Measurements from ENCODE around the gene ZBTB42.

Gene ZBTB42

DNA sequence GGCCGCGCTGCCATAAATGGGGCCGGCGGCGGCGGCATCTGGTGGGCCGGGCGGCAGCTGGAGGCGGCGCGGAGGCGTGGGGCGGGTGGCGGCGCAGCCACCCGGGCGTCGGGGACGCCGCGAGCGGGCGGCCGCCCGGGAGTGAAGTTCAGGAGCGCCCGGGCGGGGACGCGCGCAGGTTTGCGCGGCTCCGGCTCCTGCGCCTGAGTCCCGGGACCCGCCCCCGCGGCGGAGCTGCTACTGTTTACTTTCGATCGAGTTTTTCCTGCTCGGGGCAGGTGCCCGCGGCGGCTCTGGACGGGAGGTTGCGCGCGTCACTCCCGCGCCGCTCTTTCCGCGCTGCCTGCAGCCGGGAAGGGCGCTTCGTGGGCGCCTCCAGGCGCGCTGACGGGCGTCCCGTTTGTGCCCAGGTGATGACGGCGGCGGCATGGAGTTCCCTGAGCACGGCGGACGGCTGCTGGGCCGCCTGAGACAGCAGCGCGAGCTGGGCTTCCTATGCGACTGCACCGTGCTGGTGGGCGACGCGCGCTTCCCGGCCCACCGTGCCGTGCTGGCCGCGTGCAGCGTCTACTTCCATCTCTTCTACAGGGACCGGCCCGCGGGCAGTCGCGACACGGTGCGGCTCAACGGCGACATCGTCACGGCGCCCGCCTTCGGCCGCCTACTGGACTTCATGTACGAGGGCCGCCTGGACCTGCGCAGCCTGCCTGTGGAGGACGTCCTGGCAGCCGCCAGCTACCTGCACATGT is at the start of gene ZBTB42:
Gene ZBTB42 (plus strand): TSS at position 331 of the 749 bp plus-strand sequence. CDS start 97 bp downstream, at position 428.
- DNase-seq = peak; percentile 89

DNA sequence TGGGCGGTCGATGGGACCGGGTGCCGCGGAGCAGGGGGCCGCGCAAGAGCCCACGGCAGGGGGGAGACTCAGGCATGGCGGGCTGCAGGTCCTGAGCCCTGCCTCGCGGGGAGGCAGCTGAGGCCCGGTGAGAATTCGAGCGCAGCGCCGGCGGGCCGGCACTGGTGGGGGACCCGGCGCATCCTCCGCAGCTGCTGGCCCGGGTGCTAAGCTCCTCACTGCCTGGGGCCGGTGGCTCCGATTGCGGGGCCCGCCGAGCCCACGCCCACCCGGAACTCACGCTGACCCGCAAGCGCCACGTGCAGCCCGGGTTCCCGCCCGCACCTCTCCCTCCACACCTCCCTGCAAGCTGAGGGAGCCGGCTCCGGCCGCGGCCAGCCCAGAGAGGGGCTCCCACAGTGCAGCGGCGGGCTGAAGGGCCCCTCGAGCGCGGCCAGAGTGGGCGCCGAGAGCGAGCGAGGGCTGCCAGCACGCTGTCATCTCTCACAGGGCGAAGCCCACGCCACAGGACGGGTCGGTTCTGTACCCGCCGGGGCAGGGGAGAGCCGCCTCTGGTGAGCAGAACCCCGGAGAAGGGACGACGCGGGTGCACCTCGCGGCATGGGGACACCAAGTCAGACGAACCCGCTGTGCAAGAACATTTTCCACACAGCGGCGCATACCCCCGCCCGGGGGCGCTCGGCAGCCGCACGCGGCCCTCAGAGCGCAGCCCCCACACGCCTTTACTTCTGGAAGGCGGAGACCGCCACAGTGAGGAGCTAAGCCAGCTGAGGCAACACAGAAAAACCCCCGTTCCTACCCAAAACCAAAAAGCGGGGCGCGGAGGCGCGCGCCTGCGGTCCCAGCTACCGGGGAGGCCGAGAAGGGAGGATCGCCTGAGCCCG is 49.1 kb upstream of the ZBTB42 start:
- DNase-seq = no peak

DNA sequence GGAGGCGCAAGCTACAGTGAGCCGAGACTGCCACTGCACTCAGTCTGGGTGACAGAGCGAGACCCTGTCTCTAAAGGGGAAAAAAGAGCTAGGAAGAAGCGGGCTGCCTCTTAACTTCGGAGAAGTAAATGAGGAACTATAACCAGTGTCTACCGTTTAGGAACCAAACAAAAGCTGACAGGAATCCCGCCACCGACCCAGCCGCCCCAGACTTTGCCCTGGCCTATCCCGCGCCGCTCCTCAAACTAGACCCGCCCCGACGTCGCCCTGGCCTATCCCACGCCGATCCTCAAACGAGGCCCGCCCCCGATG is 48.5 kb upstream of the ZBTB42 start:
- no peak for DNase-seq

DNA sequence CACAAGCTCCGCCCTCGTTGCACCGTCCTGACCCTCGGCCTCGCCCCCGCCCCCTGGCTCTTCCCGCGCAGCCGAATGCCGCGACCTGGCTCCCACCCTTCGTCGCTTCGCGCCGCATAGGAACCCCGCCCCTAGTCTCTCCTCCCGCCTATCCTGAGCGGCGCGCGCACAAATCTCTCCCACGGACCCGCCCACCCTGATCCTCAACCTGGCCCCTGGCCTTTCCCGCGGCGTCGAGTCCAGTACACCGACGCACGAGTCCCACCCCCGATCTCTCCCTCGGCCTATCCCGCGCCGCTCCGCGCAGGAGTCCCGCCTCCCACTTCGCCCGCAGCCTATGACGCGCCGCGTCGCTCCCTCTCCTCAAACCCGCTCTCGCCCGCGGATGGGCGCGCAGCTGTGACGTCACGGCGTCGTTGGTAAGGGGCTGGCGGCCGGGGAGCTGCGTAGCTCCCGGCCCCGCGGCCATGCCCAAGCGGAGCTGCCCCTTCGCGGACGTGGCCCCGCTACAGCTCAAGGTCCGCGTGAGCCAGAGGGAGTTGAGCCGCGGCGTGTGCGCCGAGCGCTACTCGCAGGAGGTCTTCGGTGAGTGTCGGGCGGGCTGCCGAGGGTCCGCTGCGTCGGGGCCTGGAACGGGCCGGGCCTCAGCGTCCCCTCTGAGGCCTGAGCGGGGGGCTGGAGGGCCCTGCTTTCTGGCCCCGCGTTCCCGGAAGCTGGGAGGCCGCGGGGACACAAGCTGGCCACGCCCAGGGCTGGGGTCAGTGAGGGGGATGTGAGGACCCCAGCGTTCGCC is 48.0 kb upstream of the ZBTB42 start, which contains the start of gene SIVA1:
Gene SIVA1 (plus strand): TSS at position 413 of the 793 bp plus-strand sequence. CDS start 55 bp downstream, at position 468.
- DNase-seq = peak; percentile 100

DNA sequence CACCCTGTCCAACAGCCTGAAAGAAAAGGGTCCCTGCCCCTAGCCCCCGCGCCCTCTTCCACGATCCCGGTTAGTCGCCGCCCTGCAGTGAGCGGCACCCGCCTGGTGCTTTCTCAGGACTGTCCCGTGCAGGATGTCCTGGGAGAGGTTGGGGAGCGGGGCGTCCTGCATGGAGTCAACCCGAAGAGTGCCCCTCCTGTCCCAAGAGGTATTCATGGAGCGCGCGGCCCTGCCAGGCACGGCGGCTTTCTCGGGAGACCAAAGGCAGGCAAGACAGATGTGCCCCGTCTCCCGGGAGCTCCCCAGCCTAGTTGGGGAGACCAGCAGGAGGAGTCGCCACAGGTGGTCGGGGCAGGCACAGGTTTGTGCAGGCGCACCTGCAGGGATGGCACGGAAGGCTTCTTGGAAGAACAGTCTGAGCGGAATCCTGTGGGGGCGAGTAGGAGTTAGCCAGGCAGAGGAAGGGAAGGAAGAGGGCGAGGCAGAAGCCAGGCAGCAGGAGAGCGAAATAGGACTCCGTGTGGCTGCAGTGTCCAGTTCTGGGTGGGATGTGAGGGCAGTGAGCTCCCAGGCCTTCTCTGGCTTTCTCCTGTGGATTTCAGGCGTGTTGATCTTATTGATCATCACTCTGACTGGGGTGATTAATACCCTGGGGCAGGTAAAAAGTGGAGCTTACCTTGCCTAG is 47.2 kb upstream of the ZBTB42 start:
- peak; percentile 12 for DNase-seq

DNA sequence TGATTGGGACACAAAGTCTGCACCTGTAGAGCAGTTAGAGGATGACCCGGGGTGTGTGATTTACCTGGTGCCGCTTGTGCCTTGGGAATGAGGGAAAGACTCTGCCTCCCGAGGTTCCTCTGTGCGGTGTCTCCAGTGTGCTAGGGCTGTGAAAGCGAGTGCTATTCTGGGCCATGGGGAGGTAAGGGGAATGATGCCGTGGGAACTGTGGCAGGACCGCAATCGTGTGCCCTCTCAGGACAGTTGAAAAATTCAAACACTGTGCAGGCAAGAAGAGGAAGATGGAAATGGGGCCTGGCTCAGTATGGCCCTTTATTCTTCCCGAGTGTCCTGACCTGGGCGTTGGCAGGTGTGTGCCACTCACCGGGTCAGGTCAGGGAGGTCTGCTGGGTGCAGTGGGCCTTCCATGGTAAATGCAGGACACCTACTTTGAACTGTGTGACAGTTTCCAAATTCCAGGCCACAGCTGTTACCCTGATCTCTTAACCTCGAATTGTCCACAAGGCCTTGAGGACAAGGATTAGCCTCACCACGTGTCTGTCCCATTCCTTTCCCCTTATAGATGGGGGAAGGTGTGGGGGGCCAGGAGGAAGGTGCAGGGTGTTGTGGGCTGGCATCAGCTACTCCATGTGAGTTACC is 46.6 kb upstream of the ZBTB42 start:
- DNase-seq = no peak

DNA sequence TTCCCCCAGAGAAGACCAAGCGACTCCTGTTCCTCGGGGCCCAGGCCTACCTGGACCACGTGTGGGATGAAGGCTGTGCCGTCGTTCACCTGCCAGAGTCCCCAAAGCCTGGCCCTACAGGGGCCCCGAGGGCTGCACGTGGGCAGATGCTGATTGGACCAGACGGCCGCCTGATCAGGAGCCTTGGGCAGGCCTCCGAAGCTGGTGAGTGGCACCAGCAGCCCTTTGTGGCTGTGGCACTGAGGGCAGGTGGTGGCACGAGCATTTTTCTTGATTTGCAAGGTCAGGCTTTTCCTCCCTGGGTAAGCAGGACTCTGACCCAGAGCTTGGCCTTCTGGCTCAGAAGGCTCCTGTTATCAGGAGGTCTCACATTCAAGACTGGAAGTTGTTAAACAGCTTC is 45.3 kb upstream of the ZBTB42 start:
- DNase-seq = no peak

DNA sequence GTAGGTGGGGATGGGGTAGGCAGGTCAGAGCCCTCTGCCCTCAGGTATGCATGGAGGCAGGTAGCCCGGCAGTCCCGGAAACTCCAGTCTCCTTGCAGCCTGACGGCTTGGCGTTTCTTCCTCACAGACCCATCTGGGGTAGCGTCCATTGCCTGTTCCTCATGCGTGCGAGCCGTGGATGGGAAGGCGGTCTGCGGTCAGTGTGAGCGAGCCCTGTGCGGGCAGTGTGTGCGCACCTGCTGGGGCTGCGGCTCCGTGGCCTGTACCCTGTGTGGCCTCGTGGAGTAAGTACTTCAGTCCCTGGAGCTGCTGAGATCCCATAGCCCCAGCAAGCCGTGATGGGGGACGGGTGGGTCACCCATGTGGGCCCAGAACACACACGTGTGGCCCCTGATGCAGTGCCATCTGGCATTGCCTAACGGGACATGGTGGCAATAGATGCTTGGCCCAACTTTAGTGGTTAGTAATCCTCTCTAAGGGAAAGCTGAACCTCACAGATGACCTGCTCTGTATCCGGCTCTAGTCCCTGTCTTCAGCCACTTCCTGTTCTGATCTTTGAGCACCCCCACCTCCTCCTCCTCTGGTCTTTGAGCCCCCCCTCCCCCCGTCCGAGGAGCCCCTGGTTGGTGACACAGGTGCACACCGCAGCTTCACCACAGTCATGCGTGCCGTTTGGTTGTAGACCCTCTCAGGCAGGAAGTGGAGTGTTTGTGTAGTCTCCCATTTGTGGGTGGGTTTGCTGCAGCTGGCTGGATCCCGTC is 44.2 kb upstream of the ZBTB42 start:
- no peak for DNase-seq

DNA sequence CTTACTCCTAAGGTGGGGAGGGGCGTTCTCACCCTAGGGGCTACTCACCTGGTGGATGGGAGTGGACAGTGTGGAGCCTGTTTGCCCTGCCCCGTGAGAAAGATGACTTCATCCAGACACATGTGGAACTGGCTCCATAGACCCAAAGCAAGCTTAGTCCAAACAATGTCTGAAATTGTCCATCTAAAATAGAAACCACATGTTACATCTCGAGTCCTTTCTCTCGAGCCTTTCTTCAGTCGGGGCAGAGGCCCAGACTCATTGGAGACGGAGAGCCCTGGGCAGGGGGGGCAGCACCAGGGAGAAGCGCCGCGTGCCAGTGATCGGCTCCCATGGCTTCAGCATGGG is 43.7 kb upstream of the ZBTB42 start:
- no peak for DNase-seq

DNA sequence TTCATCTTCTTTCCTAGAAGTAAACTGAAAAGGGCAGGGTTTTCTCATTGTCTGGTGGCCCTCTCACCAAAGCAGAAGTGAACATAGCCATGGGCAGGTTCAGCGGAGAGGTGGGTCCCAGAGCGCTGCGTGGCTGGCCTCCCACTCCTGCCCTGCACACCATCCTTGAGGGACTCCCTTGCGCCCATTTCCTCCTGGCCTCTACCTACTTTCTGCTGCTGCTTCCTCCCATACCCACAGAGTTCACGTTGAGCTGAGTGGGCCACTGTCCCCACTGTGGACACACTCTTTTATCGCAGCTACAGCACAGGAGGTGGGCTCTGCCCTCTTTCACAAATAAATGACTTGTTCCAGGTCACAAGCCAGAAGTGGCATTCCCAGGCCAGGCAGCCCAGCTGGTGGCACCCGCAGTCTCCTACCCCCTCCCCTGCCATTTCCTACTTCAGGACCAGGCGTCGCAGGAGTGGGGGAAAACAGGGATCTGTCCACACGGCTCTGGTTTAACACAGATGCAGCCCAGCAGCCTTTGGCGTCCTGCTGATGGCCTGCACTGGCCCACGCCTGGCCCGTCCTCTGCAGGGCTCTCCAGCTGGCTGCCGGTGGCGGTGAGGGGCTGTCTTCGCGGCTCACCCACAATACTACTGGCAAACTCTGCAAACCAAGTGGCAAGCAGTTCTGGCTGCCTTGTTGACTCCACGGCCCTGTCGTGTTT is 43.1 kb upstream of the ZBTB42 start:
- no peak for DNase-seq

DNA sequence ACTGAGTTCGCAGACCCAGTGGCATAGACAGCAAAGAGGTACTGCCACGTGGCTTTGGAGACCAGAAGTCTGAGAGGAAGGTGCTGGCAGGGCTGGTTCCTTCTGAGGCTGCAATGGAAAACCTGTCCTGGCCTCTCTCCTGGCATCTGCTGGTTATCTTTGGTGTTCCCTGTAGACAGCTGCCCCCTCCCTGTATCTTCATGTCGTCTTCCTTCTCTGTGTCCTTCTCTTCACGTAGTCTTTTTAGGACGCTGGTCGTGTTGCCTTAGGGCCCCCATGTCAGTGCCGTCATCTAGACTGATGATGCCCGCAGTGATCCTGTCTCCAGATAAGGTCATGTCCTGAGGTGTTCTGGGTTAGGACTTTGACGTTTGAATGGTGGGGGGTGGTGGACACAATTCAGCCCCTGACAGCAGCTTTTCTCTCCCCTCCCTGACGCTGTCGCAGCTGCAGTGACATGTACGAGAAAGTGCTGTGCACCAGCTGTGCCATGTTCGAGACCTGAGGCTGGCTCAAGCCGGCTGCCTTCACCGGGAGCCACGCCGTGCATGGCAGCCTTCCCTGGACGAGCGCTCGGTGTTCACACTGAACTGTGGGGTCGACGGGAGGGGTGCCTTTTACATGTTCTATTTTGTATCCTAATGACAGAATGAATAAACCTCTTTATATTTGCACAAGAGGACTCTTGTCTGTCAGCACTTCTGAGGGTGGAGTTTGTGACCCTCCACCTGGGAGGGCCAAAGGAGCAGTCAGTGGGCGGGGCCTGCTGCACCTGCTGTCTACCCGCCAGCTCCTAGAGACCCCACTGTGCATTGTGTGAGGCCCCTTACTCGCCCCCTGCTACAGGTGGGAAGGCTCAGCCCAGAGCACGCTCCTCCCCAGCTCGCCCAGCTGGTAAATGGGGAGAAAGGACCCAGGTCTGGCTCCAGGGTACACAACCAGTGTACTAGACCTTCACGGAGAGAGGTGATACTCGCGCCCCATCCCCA is 41.6 kb upstream of the ZBTB42 start:
- DNase-seq = no peak

DNA sequence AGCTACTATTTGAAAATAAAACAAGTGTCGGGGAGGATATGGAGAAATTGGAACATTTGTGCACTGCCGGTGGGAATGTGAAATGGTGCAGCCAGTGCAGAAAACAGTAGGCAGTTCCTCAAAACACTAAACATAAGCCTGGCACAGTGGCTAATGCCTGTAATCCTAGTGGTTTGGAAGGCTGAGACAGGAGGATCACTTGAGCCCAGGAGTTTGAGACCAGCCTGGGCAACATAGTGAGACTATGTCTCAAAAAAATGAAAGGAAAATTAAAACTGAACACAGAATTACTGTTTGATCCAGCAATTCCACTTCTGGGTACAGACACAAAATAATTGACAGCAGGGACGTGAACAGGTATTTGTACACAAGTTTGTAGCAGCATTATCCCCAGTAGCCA is 35.4 kb upstream of the ZBTB42 start:
- DNase-seq = no peak

DNA sequence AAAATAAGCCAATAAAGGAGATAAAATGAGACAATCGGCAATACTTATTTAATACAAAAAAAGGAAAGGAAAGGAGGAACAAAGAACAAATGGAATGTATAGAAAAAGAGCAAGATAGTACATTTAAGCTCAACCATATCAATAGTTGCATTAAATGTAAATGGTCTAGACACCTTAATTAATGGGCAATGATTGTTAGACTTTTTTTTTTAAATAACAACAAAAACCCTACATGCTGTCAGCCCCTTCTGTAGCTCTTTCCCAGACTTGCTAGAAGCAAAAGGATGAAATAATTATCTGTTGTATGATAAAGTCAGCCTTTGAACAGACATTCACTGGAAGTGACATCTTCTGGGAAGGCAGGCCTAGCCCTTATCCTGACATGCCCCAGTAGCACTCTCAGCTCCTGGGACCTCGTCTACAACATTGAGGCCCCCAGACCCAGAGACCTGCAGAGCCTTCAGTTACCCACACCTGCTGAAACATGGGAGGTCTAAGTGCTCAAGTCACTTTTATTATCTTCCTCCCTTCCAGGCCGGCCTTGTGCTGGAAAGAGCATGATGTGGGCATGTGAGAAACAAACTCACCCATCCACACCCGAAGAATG is 34.5 kb upstream of the ZBTB42 start:
- DNase-seq = no peak

DNA sequence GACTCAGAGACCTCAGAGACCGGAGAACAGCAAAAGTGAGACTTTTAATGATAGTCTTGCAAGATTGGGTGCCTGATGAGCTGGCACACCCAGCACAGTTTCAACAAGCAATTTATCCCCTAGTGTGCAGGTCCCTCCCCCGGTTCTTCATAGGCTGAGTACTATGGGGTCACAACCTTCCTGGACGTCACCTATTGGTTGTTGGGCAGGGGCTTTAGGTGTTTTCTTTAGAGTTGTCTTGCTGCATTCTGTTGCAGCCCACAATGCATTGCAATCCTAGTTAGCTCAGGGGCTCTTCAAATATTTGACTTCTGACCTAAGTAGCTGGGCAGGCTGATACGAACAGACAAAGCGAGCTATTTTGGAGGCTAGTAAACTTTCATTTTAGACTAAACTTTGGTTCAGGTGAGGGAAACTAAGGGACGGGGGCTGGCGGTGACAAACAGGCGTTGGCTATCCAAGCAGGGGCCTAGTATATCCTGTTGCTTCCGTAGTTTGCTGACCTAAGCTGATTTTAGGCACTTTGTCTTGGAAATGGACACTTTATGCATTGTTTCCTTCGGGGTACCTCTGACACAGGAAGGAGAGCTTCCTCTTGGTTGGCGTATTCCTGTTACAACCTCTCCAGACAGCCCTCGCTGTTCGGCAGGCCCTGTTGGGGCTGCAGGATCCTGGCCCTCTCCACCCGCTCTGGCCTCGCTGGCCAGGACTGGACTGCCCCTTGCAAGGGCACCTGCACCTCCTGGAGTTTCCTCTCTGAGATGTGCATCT is 33.9 kb upstream of the ZBTB42 start:
- no peak for DNase-seq

DNA sequence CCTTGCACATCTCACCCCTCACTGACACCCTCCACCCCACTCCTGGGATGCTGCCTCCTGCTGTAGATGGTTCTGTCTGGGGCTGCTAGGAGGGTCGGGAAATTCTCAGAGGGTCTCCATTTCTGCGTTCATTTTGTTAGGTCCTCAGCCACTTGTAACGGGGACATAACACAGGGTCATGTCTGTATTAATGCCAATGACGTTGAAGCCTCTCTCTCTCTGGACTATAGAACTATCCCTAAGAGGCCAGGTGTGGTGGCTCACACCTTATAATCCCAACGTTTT is 33.3 kb upstream of the ZBTB42 start:
- no peak for DNase-seq

DNA sequence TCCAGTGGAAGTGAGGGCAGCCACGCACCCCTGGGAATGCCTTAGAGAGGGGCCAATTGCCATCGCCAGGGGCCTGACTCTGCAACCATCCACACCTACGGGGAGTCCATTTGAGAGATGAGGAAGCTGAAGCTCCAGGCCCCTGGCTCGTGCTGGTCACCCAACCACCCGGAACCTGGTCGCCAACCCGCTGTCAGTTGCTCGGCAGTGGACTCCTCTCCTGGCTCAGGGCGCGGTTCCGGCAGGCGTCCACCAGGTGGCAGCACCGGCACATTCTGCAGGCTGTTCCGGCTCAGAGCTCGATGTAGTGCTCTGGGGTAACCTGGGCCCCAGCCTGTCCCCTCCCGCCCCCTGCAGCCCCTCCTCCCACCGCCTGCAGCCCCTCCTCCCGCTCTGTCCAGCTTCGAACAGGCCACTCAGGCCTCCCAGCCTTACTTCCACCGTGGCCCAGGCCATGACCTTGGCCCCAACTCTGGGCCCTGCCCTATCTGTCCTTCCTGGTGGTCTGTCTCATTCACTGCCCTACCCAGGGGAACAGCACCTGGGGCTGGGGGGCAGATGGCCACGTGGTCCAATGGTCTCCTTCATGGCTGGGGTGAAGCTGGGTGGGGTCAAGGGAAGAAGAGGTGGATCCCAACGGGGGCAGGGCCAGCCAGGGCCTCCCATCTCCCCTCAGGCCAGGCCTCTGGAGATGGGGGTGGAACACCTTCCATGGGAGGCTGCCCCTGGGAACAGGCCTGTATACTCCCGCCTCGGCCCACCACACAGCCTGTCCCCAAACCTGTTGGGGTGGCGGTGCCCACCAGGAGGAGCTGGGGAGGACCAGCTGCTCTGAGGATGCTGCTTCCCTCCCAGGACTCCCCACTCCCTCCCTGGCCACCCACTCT is 32.2 kb upstream of the ZBTB42 start:
- DNase-seq = peak; percentile 93

DNA sequence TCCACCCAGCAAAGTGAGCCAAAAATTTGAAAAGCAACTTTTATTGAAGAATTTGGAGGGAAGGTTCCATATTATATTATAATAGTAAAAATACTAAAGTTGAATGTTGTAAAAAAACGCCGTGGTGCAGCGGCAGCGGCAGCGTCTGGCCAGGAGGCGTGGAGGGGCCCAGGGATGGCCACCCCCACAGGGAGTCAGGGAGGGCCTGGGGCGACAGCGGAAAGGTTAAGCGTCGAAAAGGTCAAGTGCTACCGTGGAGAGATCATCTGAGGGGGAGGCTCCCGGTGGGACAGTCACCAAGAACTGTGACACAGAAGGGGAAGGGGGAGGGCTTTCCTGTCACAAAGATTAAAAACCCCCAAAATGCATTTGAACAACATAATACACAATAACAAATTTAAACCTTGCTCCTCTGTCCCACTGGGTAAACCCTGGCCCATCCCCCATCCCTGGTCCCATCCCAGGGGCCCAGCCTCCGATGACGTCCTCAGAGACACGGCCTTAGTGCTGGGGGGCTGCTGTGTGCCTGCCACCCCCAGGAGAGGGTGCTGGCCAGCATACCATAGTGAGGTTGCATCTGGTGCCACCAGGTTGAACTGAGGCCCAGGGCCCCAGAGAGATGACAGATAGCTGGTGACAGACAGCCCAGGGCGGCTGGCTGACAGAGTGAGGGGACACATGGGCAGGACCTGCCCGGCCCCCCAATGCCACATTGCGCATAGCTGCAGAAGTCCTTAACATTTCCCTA is 31.4 kb upstream of the ZBTB42 start:
- no peak for DNase-seq

All from CD4-positive, alpha-beta T cell treated with Interleukin-6 for 4 hours (primary cell).